ENCODE measurements around the gene SEMA5A.

SEMA5A gene

GRCh38 chr5:9545992-9546851 lies at the start of gene SEMA5A:
Gene SEMA5A (minus strand): TSS chr5:9546075. CDS start chr5:9379946, 166,129 bp downstream.
- peak; percentile 26 for DNase-seq

GRCh38 chr5:9594913-9595312 lies 49.0 kb upstream of the SEMA5A start:
- DNase-seq, result no peak

GRCh38 chr5:9589049-9589835 lies 43.4 kb upstream of the SEMA5A start:
- DNase-seq, result no peak

- no peak for DNase-seq
These were observed 42.4 kb upstream of the SEMA5A start for GRCh38 chr5:9588254-9588653.

DNA sequence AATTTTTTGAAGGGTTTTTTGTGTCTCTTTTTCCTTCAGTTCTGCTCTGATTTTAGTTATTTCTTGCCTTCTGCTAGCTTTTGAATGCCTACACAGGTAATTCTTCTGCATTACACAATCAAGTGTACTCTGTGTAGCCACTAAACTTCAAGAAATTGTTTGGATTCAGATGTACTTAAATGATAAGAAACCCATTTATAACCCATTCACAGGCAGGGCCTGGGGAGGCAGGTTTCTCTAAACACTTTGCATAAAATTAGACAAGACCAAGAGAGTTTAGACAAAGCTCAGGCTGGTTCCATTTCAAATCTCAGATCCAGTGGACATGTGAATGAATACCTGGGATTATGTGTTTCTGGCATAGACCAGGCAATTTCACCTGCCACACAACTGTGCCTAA lies 41.3 kb upstream of the SEMA5A start:
- no peak for DNase-seq

GRCh38 chr5:9582406-9582805 lies 36.5 kb upstream of the SEMA5A start:
- no peak for DNase-seq

DNA sequence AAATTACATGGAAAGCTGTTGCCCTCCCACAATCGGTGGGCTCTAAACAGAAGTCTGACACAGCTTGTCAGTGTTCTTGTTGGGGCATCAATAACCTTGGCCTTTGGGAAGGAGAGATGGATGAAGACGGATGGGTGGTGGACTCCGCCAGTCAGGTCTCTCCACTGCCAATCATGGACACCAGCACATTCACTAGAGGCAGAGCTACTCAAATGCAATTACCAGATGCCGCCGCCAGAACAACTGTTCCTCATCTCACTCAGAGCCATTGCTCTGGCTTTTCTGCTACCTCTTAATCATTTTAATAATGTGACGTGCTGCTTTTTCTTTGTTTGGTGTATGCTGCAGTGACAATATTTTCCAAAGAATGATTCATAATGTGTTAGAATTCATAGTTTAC lies 27.9 kb upstream of the SEMA5A start:
- DNase-seq, result no peak

GRCh38 chr5:9572246-9572645 lies 26.4 kb upstream of the SEMA5A start:
- no peak for DNase-seq

GRCh38 chr5:9570876-9571275 lies 25.0 kb upstream of the SEMA5A start:
- no peak for DNase-seq

GRCh38 chr5:9567039-9567438 lies 21.2 kb upstream of the SEMA5A start:
- DNase-seq, result no peak

- no peak for DNase-seq
These were observed 18.9 kb upstream of the SEMA5A start for GRCh38 chr5:9564752-9565151.

GRCh38 chr5:9562141-9562540 lies 16.3 kb upstream of the SEMA5A start:
- DNase-seq, result no peak

- DNase-seq, result no peak
These were observed 14.1 kb upstream of the SEMA5A start for GRCh38 chr5:9559965-9560364.

- DNase-seq, result no peak
These were observed 12.6 kb upstream of the SEMA5A start for GRCh38 chr5:9558319-9558965.

GRCh38 chr5:9557696-9558095 lies 11.8 kb upstream of the SEMA5A start:
- no peak for DNase-seq

GRCh38 chr5:9555961-9556360 lies 10.1 kb upstream of the SEMA5A start:
- DNase-seq, result no peak

GRCh38 chr5:9554122-9554521 lies 8.2 kb upstream of the SEMA5A start:
- no peak for DNase-seq

- no peak for DNase-seq
These were observed 7.7 kb upstream of the SEMA5A start for GRCh38 chr5:9553561-9553960.

DNA sequence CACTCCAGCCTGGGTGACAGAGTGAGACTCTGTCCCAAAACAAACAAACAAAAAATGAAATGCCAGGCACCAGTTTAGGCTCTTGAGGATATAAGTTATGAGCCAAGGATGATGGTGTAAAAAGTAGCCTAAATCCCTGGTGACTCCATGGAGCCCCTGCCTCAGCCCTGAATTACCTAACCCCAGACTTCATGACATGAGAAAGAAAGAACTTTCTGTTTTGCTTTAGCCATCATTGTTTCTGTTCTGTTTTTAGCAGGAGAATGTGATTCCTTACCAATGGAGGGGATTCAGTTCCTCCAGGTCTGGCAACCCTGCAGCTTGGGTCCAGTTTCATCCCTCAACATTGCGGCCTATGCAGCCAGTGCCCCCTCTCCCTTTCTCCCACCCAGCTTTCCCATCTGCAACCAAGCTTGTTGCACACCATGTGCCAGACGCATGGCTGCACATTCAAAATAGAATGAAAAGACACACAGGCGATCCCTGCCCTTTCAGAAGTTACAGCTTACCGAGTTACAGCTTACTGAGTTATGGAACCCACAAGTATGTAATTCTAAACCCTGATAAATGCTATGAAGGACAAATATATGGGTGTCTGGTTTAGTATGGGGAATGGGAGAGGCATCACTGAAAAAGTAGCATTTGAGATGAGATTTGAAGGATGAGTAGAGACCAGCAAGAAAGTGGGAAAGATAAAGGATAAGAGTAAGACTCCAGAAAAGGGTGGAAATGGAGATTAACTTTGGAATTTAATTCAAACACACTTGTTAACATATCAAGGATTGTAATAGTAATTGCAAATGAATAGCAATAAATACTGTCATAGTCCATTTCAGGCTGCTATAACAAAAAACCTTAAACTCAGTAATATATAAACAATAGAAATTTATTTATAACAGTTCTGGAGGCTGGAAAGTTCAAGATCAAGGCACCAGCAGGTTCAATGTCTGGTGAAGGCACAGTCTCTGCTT lies 6.0 kb upstream of the SEMA5A start:
- no peak for DNase-seq

GRCh38 chr5:9549941-9550340 lies 4.1 kb upstream of the SEMA5A start:
- DNase-seq, result no peak

- no peak for DNase-seq
These were observed 1.5 kb upstream of the SEMA5A start for GRCh38 chr5:9547122-9547947.
